Natural killer cell (primary cell): ENCODE results near the gene POLG. TPM values are rescaled to one million over a fixed set of nuclear protein-coding genes. Genes with fewer than 3 reads are reported as not detected.

Source experiments
- ATAC-seq, 3 donors: fragments of 150-1000 bp in 2 of 3; fragments of 200-7000 bp in 1 of 3; cut with Tn5 transposase; 1 replicate in 1 of 3; 2 replicates in 2 of 3; pipeline ENCODE4 v1.10.0; 2021; ENCODE audit warnings: mild to moderate bottlenecking in 2 of 3, moderate library complexity in 2 of 3
- DNase-seq, 2 donors: peaks; one replicate each; pipeline versions ENCODE4 v3.0.0 to v3.0.0-alpha.2; 2013 to 2021; ENCODE audit warnings: mixed read lengths in 1 of 2
- H3K27ac ChIP-seq: one replicate; pipeline ENCODE4 v1.5.1; 2013; ENCODE audit warnings: mild to moderate bottlenecking, low read length
- H3K27me3 ChIP-seq: one replicate; pipeline ENCODE4 v1.6.1; 2013; ENCODE audit warnings: low read length; ENCODE audit not compliant: control insufficient read depth, insufficient read depth
- H3K36me3 ChIP-seq: one replicate; pipeline ENCODE4 v1.6.1; 2013; ENCODE audit warnings: low read length; ENCODE audit not compliant: control insufficient read depth, insufficient read depth
- H3K4me1 ChIP-seq: one replicate; pipeline ENCODE4 v1.6.1; 2013; ENCODE audit warnings: low read length; ENCODE audit not compliant: control insufficient read depth, insufficient read depth
- H3K4me3 ChIP-seq: one replicate; pipeline ENCODE4 v1.5.1; 2013; ENCODE audit warnings: low read length
- H3K9me3 ChIP-seq: one replicate; pipeline ENCODE4 v1.6.1; 2013; ENCODE audit warnings: low read length; ENCODE audit not compliant: control insufficient read depth, insufficient read depth
- H3K27ac Mint-ChIP-seq, 2 donors: one replicate each; pipeline ENCODE4 v1.8.0; 2022; ENCODE audit warnings: mild to moderate bottlenecking in 2 of 2, mixed read lengths in 2 of 2, moderate library complexity in 1 of 2
- H3K27me3 Mint-ChIP-seq, 2 donors: one replicate each; pipeline ENCODE4 v1.8.0; 2022; ENCODE audit warnings: low read depth in 2 of 2, mixed read lengths in 2 of 2
- H3K36me3 Mint-ChIP-seq: one replicate; pipeline ENCODE4 v1.8.0; 2022; ENCODE audit warnings: mixed read lengths
- H3K4me1 Mint-ChIP-seq, 2 donors: one replicate each; pipeline ENCODE4 v1.8.0; 2022; ENCODE audit warnings: mixed read lengths in 2 of 2
- H3K4me3 Mint-ChIP-seq: one replicate; pipeline ENCODE4 v1.8.0; 2022; ENCODE audit warnings: mild to moderate bottlenecking, moderate library complexity, mixed read lengths
- H3K9me3 Mint-ChIP-seq, 2 donors: one replicate each; pipeline ENCODE4 v1.8.0; 2022; ENCODE audit warnings: mixed read lengths in 2 of 2
- CTCF ChIP-seq: fragments of 200-600 bp; IDR thresholded peaks from one replicate; pipeline ENCODE4 v1.8.0; 2022; ENCODE audit warnings: antibody characterized with exemption
- WGBS: methylation state at CpG from one replicate; pipeline ENCODE4 v1.1.7; 2013; ENCODE audit warnings: missing lambda C conversion rate; ENCODE audit not compliant: insufficient coverage; 5-methylcytosine and 5-hydroxymethylcytosine counted together
- intact Hi-C: fragments of 100-400 bp; cut with micrococcal nuclease; formaldehyde crosslinking; loops from one replicate; pipeline ENCODE4 v1.14.2; 2022
- total RNA-seq, 4 donors: library from RNA; stranded (reverse); fragments of 120-200 nt in 1 of 4; gene quantifications; one replicate each; pipeline versions ENCODE4 v1.2.3 to v1.2.4, GENCODE V29; 2013 to 2022

The POLG gene
- total RNA-seq, 3 donors from 2014 or later (not counting 1 experiment from before 2014, with no cell fraction given), result 205 to 253 (median 238) TPM

GRCh38 chr15:89363770-89364169 lies 29.1 kb upstream of the POLG start:
- H3K27me3 Mint-ChIP-seq, result peaks cover 68 to 69% of the 10 kb centered on the region in 2 donors
- H3K36me3 ChIP-seq, result no peaks in the 10 kb centered on the region
- H3K27ac ChIP-seq, result no peak overlapping the region
- no peaks in the 10 kb centered on the region for H3K36me3 Mint-ChIP-seq
- WGBS, result 35% methylated on average over 4 of the region's 4 CpGs
- peaks cover 0 to 18% of the 10 kb centered on the region in 2 donors for H3K4me1 Mint-ChIP-seq
- intact Hi-C loops, result no loop called here
- H3K4me3 ChIP-seq, result no peak overlapping the region
- H3K27me3 ChIP-seq, result peaks cover 72% of the 10 kb centered on the region
- H3K9me3 Mint-ChIP-seq, result no peaks in the 10 kb centered on the region
- H3K4me3 Mint-ChIP-seq, result no peak overlapping the region
- DNase-seq (no peak), ATAC-seq (no peak)
- H3K9me3 ChIP-seq, result no peaks in the 10 kb centered on the region
- no peak for TF ChIP-seq CTCF
- H3K27ac Mint-ChIP-seq, result no peak overlapping the region
- H3K4me1 ChIP-seq, result peaks cover 25% of the 10 kb centered on the region

- H3K4me1 ChIP-seq, result peaks cover 31% of the 10 kb centered on the region
- peaks cover 0 to 23% of the 10 kb centered on the region in 2 donors for H3K4me1 Mint-ChIP-seq
These were observed 28.5 kb upstream of the POLG start for GRCh38 chr15:89363133-89363532.

GRCh38 chr15:89362203-89363101 lies 27.8 kb upstream of the POLG start:
- no peaks in the 10 kb centered on the region for H3K36me3 ChIP-seq
- 5% methylated on average over 73 of the region's 73 CpGs for WGBS
- Mint-ChIP-seq H3K9me3 (no peaks in the 10 kb centered on the region), H3K36me3 (no peaks in the 10 kb centered on the region), H3K4me3 (no peak overlapping the region), H3K4me1 (peaks cover 0 to 22% of the 10 kb centered on the region in 2 donors), H3K27me3 (peaks cover 70 to 80% of the 10 kb centered on the region in 2 donors), H3K27ac (no peak overlapping the region)
- DNase-seq (peak in 1 of 2 donors; percentile 50), ATAC-seq (no peak)
- TF ChIP-seq CTCF, result no peak
- H3K27ac ChIP-seq, result no peak overlapping the region
- peaks cover 28% of the 10 kb centered on the region for H3K4me1 ChIP-seq
- no peak overlapping the region for H3K4me3 ChIP-seq
- peaks cover 81% of the 10 kb centered on the region for H3K27me3 ChIP-seq
- no peaks in the 10 kb centered on the region for H3K9me3 ChIP-seq
- intact Hi-C loops, result no loop called here

More at GRCh38 chr15:89363133-89363532, 28.5 kb upstream of the POLG start:
- no peaks in the 10 kb centered on the region for H3K9me3 ChIP-seq
- H3K27ac ChIP-seq, result no peak overlapping the region
- TF ChIP-seq CTCF, result no peak
- intact Hi-C loops, result no loop called here
- ATAC-seq (no peak), DNase-seq (no peak)
- H3K9me3 Mint-ChIP-seq, result no peaks in the 10 kb centered on the region
- H3K27ac Mint-ChIP-seq, result no peak overlapping the region
- H3K4me3 ChIP-seq, result no peak overlapping the region
- H3K4me3 Mint-ChIP-seq, result peak overlapping the region; percentile 31
- H3K36me3 Mint-ChIP-seq, result no peaks in the 10 kb centered on the region
- H3K36me3 ChIP-seq, result no peaks in the 10 kb centered on the region
- peaks cover 69 to 75% of the 10 kb centered on the region in 2 donors for H3K27me3 Mint-ChIP-seq
- peaks cover 76% of the 10 kb centered on the region for H3K27me3 ChIP-seq
- 8% methylated on average over 6 of the region's 6 CpGs for WGBS
